NCI-H524 (cell line): ENCODE measurements around the gene HEMGN.
"Not testable (repeated sequence)": the region's sequence is repeated elsewhere in the genome, so short reads cannot be mapped to it uniquely, and the experiment has no call there.

ENCODE experiments used
- DNase-seq, 2 experiments: peaks; one replicate each; lab custom pipeline; 2025; lab: John Stamatoyannopoulos, UW

Gene HEMGN

GRCh38 chr9:97964901-97965300, 26.9 kb upstream of the HEMGN start:
- DNase-seq = no peak

- no peak for DNase-seq
Measured at GRCh38 chr9:97963232-97963631, 25.3 kb upstream of the HEMGN start.

GRCh38 chr9:97962575-97962974, 24.6 kb upstream of the HEMGN start:
- DNase-seq = no peak

- no peak for DNase-seq
Measured at GRCh38 chr9:97962136-97962535, 24.2 kb upstream of the HEMGN start.

- DNase-seq = no peak
Measured at GRCh38 chr9:97961361-97961760, 23.4 kb upstream of the HEMGN start.

- not testable (repeated sequence) for DNase-seq
Measured at GRCh38 chr9:97960678-97961328, 22.8 kb upstream of the HEMGN start.

GRCh38 chr9:97959585-97959984, 21.6 kb upstream of the HEMGN start:
- DNase-seq = no peak

GRCh38 chr9:97958812-97959511, 21.0 kb upstream of the HEMGN start:
- no peak for DNase-seq

- DNase-seq = peak in 1 of 2 experiments; percentile 34
Measured at GRCh38 chr9:97956331-97956730, 18.4 kb upstream of the HEMGN start.

- DNase-seq = peak in 1 of 2 experiments; percentile 71
Measured at GRCh38 chr9:97954550-97954989, 16.6 kb upstream of the HEMGN start.

GRCh38 chr9:97950873-97951272, 12.9 kb upstream of the HEMGN start:
- not testable (repeated sequence) for DNase-seq

- DNase-seq = not testable (repeated sequence)
Measured at GRCh38 chr9:97947094-97947493, 9.1 kb upstream of the HEMGN start.

- DNase-seq = not testable (repeated sequence)
Measured at GRCh38 chr9:97945470-97945869, 7.5 kb upstream of the HEMGN start.

- no peak for DNase-seq
Measured at GRCh38 chr9:97944612-97945011, 6.6 kb upstream of the HEMGN start.

GRCh38 chr9:97943308-97943855, 5.4 kb upstream of the HEMGN start:
- DNase-seq = no peak

- no peak for DNase-seq
Measured at GRCh38 chr9:97941323-97941722, 3.4 kb upstream of the HEMGN start.

- no peak for DNase-seq
Measured at GRCh38 chr9:97940741-97941140, 2.8 kb upstream of the HEMGN start.

GRCh38 chr9:97940233-97940632, 2.3 kb upstream of the HEMGN start:
- no peak for DNase-seq

- no peak for DNase-seq
Measured at GRCh38 chr9:97936998-97937397, 974 bp downstream of the HEMGN start.

GRCh38 chr9:97935276-97935675, 2.7 kb downstream of the HEMGN start:
- no peak for DNase-seq

- peak; percentile 35 to 51 for DNase-seq
Measured at GRCh38 chr9:97934321-97935115, 3.5 kb downstream of the HEMGN start.

GRCh38 chr9:97933297-97933998, 4.5 kb downstream of the HEMGN start:
- no peak for DNase-seq
